T-helper 1 cell treated with Interleukin-12 subunit alpha and Interleukin-12 subunit beta and Interleukin-4 antibody, amounts not matched to agents 30 μg/mL and 1 μg/mL, for 36 hours (primary cell): ENCODE measurements around the gene SLC24A3.

Source experiments
- H3K27ac Mint-ChIP-seq: one replicate; pipeline ENCODE4 v1.8.0; 2021; ENCODE audit warnings: mild to moderate bottlenecking, mixed read lengths
- H3K27me3 Mint-ChIP-seq: one replicate; pipeline ENCODE4 v1.8.0; 2021; ENCODE audit warnings: low read depth, mixed read lengths
- H3K36me3 Mint-ChIP-seq: one replicate; pipeline ENCODE4 v1.8.0; 2021; ENCODE audit warnings: low read depth, mixed read lengths
- H3K4me1 Mint-ChIP-seq: one replicate; pipeline ENCODE4 v1.8.0; 2021; ENCODE audit warnings: low read depth, mixed read lengths
- H3K4me3 Mint-ChIP-seq: one replicate; pipeline ENCODE4 v1.8.0; 2021; ENCODE audit warnings: mild to moderate bottlenecking, moderate library complexity, mixed read lengths
- H3K9me3 Mint-ChIP-seq: one replicate; pipeline ENCODE4 v1.8.0; 2021; ENCODE audit warnings: mixed read lengths

SLC24A3 gene

GRCh38 chr20:19380211-19380610, 167.8 kb downstream of the SLC24A3 start:
- no peaks in the 10 kb centered on the region for H3K4me1 Mint-ChIP-seq
- no peaks in the 10 kb centered on the region for H3K36me3 Mint-ChIP-seq
- H3K27ac Mint-ChIP-seq: no peak overlapping the region
- no peaks in the 10 kb centered on the region for H3K9me3 Mint-ChIP-seq
- H3K4me3 Mint-ChIP-seq: no peak overlapping the region
- H3K27me3 Mint-ChIP-seq: no peaks in the 10 kb centered on the region

- Mint-ChIP-seq H3K27ac (no peak overlapping the region), H3K36me3 (no peaks in the 10 kb centered on the region), H3K4me3 (no peak overlapping the region), H3K4me1 (no peaks in the 10 kb centered on the region), H3K9me3 (no peaks in the 10 kb centered on the region), H3K27me3 (no peaks in the 10 kb centered on the region)
Observed at GRCh38 chr20:19381947-19382346, 169.5 kb downstream of the SLC24A3 start.

GRCh38 chr20:19382386-19383340, 170.2 kb downstream of the SLC24A3 start:
- no peak overlapping the region for H3K27ac Mint-ChIP-seq
- no peaks in the 10 kb centered on the region for H3K27me3 Mint-ChIP-seq
- H3K36me3 Mint-ChIP-seq: no peaks in the 10 kb centered on the region
- H3K4me1 Mint-ChIP-seq: no peaks in the 10 kb centered on the region
- no peak overlapping the region for H3K4me3 Mint-ChIP-seq
- no peaks in the 10 kb centered on the region for H3K9me3 Mint-ChIP-seq

- no peak overlapping the region for H3K27ac Mint-ChIP-seq
- no peaks in the 10 kb centered on the region for H3K4me1 Mint-ChIP-seq
- peaks cover 4% of the 10 kb centered on the region for H3K9me3 Mint-ChIP-seq
- no peaks in the 10 kb centered on the region for H3K27me3 Mint-ChIP-seq
- no peak overlapping the region for H3K4me3 Mint-ChIP-seq
- no peaks in the 10 kb centered on the region for H3K36me3 Mint-ChIP-seq
Observed at GRCh38 chr20:19384940-19385339, 172.5 kb downstream of the SLC24A3 start.

GRCh38 chr20:19387251-19387650, 174.8 kb downstream of the SLC24A3 start:
- Mint-ChIP-seq H3K36me3 (no peaks in the 10 kb centered on the region), H3K27me3 (no peaks in the 10 kb centered on the region), H3K27ac (no peak overlapping the region), H3K9me3 (peaks cover 4% of the 10 kb centered on the region), H3K4me3 (no peak overlapping the region), H3K4me1 (no peaks in the 10 kb centered on the region)

- Mint-ChIP-seq H3K36me3 (no peaks in the 10 kb centered on the region), H3K27ac (no peak overlapping the region), H3K4me3 (no peak overlapping the region), H3K27me3 (no peaks in the 10 kb centered on the region), H3K9me3 (peaks cover 9% of the 10 kb centered on the region), H3K4me1 (no peaks in the 10 kb centered on the region)
Observed at GRCh38 chr20:19392344-19393130, 180.1 kb downstream of the SLC24A3 start.

GRCh38 chr20:19396460-19397081, 184.1 kb downstream of the SLC24A3 start:
- Mint-ChIP-seq H3K4me3 (no peak overlapping the region), H3K27me3 (no peaks in the 10 kb centered on the region), H3K27ac (no peak overlapping the region), H3K9me3 (peaks cover 22% of the 10 kb centered on the region), H3K36me3 (no peaks in the 10 kb centered on the region), H3K4me1 (no peaks in the 10 kb centered on the region)

GRCh38 chr20:19397226-19397625, 184.8 kb downstream of the SLC24A3 start:
- H3K36me3 Mint-ChIP-seq: no peaks in the 10 kb centered on the region
- H3K4me1 Mint-ChIP-seq: no peaks in the 10 kb centered on the region
- H3K4me3 Mint-ChIP-seq: no peak overlapping the region
- no peaks in the 10 kb centered on the region for H3K27me3 Mint-ChIP-seq
- no peak overlapping the region for H3K27ac Mint-ChIP-seq
- peaks cover 22% of the 10 kb centered on the region for H3K9me3 Mint-ChIP-seq

- no peaks in the 10 kb centered on the region for H3K27me3 Mint-ChIP-seq
- peaks cover 22% of the 10 kb centered on the region for H3K9me3 Mint-ChIP-seq
- no peaks in the 10 kb centered on the region for H3K4me1 Mint-ChIP-seq
Observed at GRCh38 chr20:19397666-19398065, 185.2 kb downstream of the SLC24A3 start.

GRCh38 chr20:19401096-19401495, 188.7 kb downstream of the SLC24A3 start:
- no peaks in the 10 kb centered on the region for H3K27me3 Mint-ChIP-seq
- H3K4me3 Mint-ChIP-seq: no peak overlapping the region
- H3K27ac Mint-ChIP-seq: no peak overlapping the region
- peaks cover 22% of the 10 kb centered on the region for H3K9me3 Mint-ChIP-seq
- no peaks in the 10 kb centered on the region for H3K36me3 Mint-ChIP-seq
- H3K4me1 Mint-ChIP-seq: no peaks in the 10 kb centered on the region

More at GRCh38 chr20:19397666-19398065, 185.2 kb downstream of the SLC24A3 start:
- H3K4me3 Mint-ChIP-seq: no peak overlapping the region
- no peak overlapping the region for H3K27ac Mint-ChIP-seq
- no peaks in the 10 kb centered on the region for H3K36me3 Mint-ChIP-seq

- no peak overlapping the region for H3K27ac Mint-ChIP-seq
- no peaks in the 10 kb centered on the region for H3K36me3 Mint-ChIP-seq
- no peak overlapping the region for H3K4me3 Mint-ChIP-seq
- no peaks in the 10 kb centered on the region for H3K27me3 Mint-ChIP-seq
- H3K9me3 Mint-ChIP-seq: peaks cover 8% of the 10 kb centered on the region
- no peaks in the 10 kb centered on the region for H3K4me1 Mint-ChIP-seq
Observed at GRCh38 chr20:19403549-19403948, 191.1 kb downstream of the SLC24A3 start.

- no peaks in the 10 kb centered on the region for H3K27me3 Mint-ChIP-seq
- peaks cover 4% of the 10 kb centered on the region for H3K9me3 Mint-ChIP-seq
- H3K36me3 Mint-ChIP-seq: no peaks in the 10 kb centered on the region
- no peaks in the 10 kb centered on the region for H3K4me1 Mint-ChIP-seq
- H3K27ac Mint-ChIP-seq: no peak overlapping the region
- H3K4me3 Mint-ChIP-seq: no peak overlapping the region
Observed at GRCh38 chr20:19404826-19405225, 192.4 kb downstream of the SLC24A3 start.

- Mint-ChIP-seq H3K4me1 (no peaks in the 10 kb centered on the region), H3K27ac (no peak overlapping the region), H3K36me3 (no peaks in the 10 kb centered on the region), H3K4me3 (no peak overlapping the region), H3K27me3 (no peaks in the 10 kb centered on the region), H3K9me3 (peaks cover 4% of the 10 kb centered on the region)
Observed at GRCh38 chr20:19405958-19406357, 193.5 kb downstream of the SLC24A3 start.

GRCh38 chr20:19406381-19406780, 193.9 kb downstream of the SLC24A3 start:
- Mint-ChIP-seq H3K9me3 (peaks cover 4% of the 10 kb centered on the region), H3K36me3 (no peaks in the 10 kb centered on the region), H3K27ac (no peak overlapping the region), H3K27me3 (no peaks in the 10 kb centered on the region), H3K4me3 (no peak overlapping the region), H3K4me1 (no peaks in the 10 kb centered on the region)
